ENCODE data around the gene CCDC102B. TPM values are rescaled to one million over a fixed set of nuclear protein-coding genes. Genes with fewer than 3 reads are reported as not detected.

CCDC102B gene
- total and polyA plus RNA-seq, 2 experiments from 2014 or later: 1.3 to 2.1 TPM

DNA sequence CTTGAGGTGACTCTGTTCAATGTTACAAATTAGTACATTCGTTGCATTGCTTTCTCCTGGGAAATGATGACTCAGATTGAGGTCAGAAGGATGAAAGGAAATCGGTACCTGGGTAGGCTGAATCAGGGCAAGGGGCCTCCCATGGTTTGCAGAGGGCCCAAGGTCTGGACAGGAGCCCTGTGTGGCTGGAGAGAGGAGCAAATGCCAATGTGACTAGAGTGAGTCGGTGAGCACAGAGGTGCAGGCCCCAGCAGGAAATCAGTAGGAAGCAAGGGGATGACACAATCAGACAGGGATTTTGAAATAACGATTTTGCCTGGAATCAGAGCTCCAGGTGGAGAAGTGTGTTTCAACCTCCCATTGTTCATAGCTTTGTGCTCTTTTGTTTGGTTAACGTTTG is 118.9 kb downstream of the CCDC102B start (continued):
- TF ChIP-seq CTCF (conservative IDR thresholded peaks at IDR 0.05; ENCODE audit: low read depth in 2 of 2) (no peak), NANOG (IDR thresholded peaks at IDR 0.05; ENCODE audit: borderline replicate concordance) (no peak)

DNA sequence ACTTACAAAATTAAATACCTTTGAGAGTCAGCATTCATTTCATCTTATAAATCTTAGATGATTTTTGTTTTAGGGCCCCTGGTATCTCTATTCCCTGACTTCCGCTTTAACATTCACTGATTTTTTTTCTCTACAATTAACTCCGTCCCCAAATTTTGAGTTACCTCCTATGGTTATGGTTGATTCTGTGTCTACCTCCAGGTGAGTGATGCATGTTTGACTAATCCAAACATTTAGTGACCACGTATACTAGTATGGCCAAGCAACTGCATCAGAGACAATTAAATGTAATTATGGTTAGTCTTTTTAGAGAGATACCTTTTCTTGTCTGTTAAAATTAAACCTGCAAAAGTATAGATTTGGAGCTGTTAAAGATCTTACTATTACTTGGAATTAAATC is 120.3 kb downstream of the CCDC102B start:
- Histone ChIP-seq H3K27ac (ENCODE audit: low read depth) (no peak overlapping the region), H2AFZ (no peak overlapping the region), H3K4me2 (no peak overlapping the region), H3K4me1 (ENCODE audit: insufficient read depth) (peaks cover 3% of the 10 kb centered on the region; the same call in 1 of the 2 replicates), H3K36me3 (ENCODE audit: insufficient read depth) (no peaks in the 10 kb centered on the region), H3K9me2 (ENCODE audit: insufficient read depth) (no peaks in the 10 kb centered on the region), H3K27me3 (ENCODE audit: insufficient read depth) (no peaks in the 10 kb centered on the region), H3K79me2 (replicated peaks; ENCODE audit: insufficient read depth) (no peaks in the 10 kb centered on the region), H4K20me1 (replicated peaks; ENCODE audit: insufficient read depth) (no peaks in the 10 kb centered on the region), H3K4me3 (no peak overlapping the region), H3F3A (replicated peaks; ENCODE audit: low read depth) (no peaks in the 10 kb centered on the region)
- TF ChIP-seq CREB1 (CRISPR knock-in tag; IDR thresholded peaks at IDR 0.05; ENCODE audit: low read depth): no peak
- TF ChIP-seq ZNF331 (CRISPR knock-in tag; IDR thresholded peaks at IDR 0.05; ENCODE audit: low read depth): no peak
- no peak for TF ChIP-seq ETS1 (IDR thresholded peaks at IDR 0.05)
- DNase-seq (ENCODE audit: low spot score) (no peak), ATAC-seq (no peak)
- Mint-ChIP-seq H3K36me3 (ENCODE audit: low read depth) (no peaks in the 10 kb centered on the region), H3K9me3 (no peaks in the 10 kb centered on the region), H3K4me3 (no peak overlapping the region), H3K27ac (no peak overlapping the region), H3K27me3 (ENCODE audit: insufficient read depth, low read depth, poor library complexity) (no peaks in the 10 kb centered on the region), H3K4me1 (no peaks in the 10 kb centered on the region; the same call in 2 of the 3 replicates)

- Mint-ChIP-seq H3K9me3 (no peaks in the 10 kb centered on the region), H3K27ac (no peak overlapping the region), H3K4me3 (no peak overlapping the region), H3K36me3 (ENCODE audit: low read depth) (no peaks in the 10 kb centered on the region), H3K4me1 (no peaks in the 10 kb centered on the region), H3K27me3 (ENCODE audit: insufficient read depth, low read depth, poor library complexity) (no peaks in the 10 kb centered on the region)
- no peaks in the 10 kb centered on the region for H3K4me1 ChIP-seq (ENCODE audit: insufficient read depth)
- H3K4me2 ChIP-seq: no peak overlapping the region
- no peaks in the 10 kb centered on the region for H3K27me3 ChIP-seq (ENCODE audit: insufficient read depth)
- DNase-seq (ENCODE audit: low spot score) (no peak), ATAC-seq (no peak)
- no peak overlapping the region for H2AFZ ChIP-seq
- H3K9me2 ChIP-seq (ENCODE audit: insufficient read depth): no peaks in the 10 kb centered on the region
- H3K4me3 ChIP-seq: no peak overlapping the region
- H3K27ac ChIP-seq (ENCODE audit: low read depth): no peak overlapping the region
- H3F3A ChIP-seq (replicated peaks; ENCODE audit: low read depth): no peaks in the 10 kb centered on the region
- H3K36me3 ChIP-seq (ENCODE audit: insufficient read depth): no peaks in the 10 kb centered on the region
- TF ChIP-seq EZH2phosphoT487 (IDR thresholded peaks at IDR 0.05; ENCODE audit: unreplicated experiment): no peak
- H3K79me2 ChIP-seq (replicated peaks; ENCODE audit: insufficient read depth): no peaks in the 10 kb centered on the region
- H4K20me1 ChIP-seq (replicated peaks; ENCODE audit: insufficient read depth): no peaks in the 10 kb centered on the region
These were observed 122.0 kb downstream of the CCDC102B start for GRCh38 chr18:68919900-68920299.

- Histone ChIP-seq H3K4me1 (ENCODE audit: insufficient read depth) (no peaks in the 10 kb centered on the region), H3K4me3 (no peak overlapping the region), H3K4me2 (no peak overlapping the region), H4K20me1 (replicated peaks; ENCODE audit: insufficient read depth) (no peaks in the 10 kb centered on the region), H3K79me2 (replicated peaks; ENCODE audit: insufficient read depth) (no peaks in the 10 kb centered on the region), H3K36me3 (ENCODE audit: insufficient read depth) (no peaks in the 10 kb centered on the region), H3K27me3 (ENCODE audit: insufficient read depth) (no peaks in the 10 kb centered on the region), H2AFZ (no peak overlapping the region), H3K9me2 (ENCODE audit: insufficient read depth) (no peaks in the 10 kb centered on the region), H3K27ac (ENCODE audit: low read depth) (no peak overlapping the region), H3F3A (replicated peaks; ENCODE audit: low read depth) (no peaks in the 10 kb centered on the region)
- H3K27me3 Mint-ChIP-seq (ENCODE audit: insufficient read depth, low read depth, poor library complexity): no peaks in the 10 kb centered on the region
- H3K27ac Mint-ChIP-seq: no peak overlapping the region
- no peaks in the 10 kb centered on the region for H3K4me1 Mint-ChIP-seq
- H3K4me3 Mint-ChIP-seq: no peak overlapping the region
- no peaks in the 10 kb centered on the region for H3K9me3 Mint-ChIP-seq
- no peak for DNase-seq (ENCODE audit: low spot score)
- ATAC-seq: no peak
- H3K36me3 Mint-ChIP-seq (ENCODE audit: low read depth): no peaks in the 10 kb centered on the region
- no peak for TF ChIP-seq ZNF462 (CRISPR knock-in tag; IDR thresholded peaks at IDR 0.05)
These were observed 124.5 kb downstream of the CCDC102B start for GRCh38 chr18:68922392-68922791.
